GM12872 (cell line): ENCODE data around the gene MPRIP.

Experiments used
- CTCF ChIP-seq: IDR thresholded peaks from 3 replicates; pipeline ENCODE4 v1.5.1; 2011; ENCODE audit warnings: low read depth, mild to moderate bottlenecking, low read length, moderate library complexity; ENCODE audit not compliant: insufficient read depth

MPRIP gene

GRCh38 chr17:17196776-17197175 is 154.5 kb downstream of the MPRIP start:
- no peak for TF ChIP-seq CTCF

GRCh38 chr17:17198281-17198680 is 156.0 kb downstream of the MPRIP start:
- no peak for TF ChIP-seq CTCF

GRCh38 chr17:17200311-17200710 is 158.1 kb downstream of the MPRIP start:
- no peak for TF ChIP-seq CTCF

- no peak for TF ChIP-seq CTCF
These were observed 158.6 kb downstream of the MPRIP start for GRCh38 chr17:17200831-17201230.

GRCh38 chr17:17201271-17201670 is 159.0 kb downstream of the MPRIP start:
- TF ChIP-seq CTCF, result no peak

GRCh38 chr17:17201907-17202306 is 159.7 kb downstream of the MPRIP start:
- no peak for TF ChIP-seq CTCF

- TF ChIP-seq CTCF, result no peak
These were observed 161.0 kb downstream of the MPRIP start for GRCh38 chr17:17203173-17203730.

- no peak for TF ChIP-seq CTCF
These were observed 161.9 kb downstream of the MPRIP start for GRCh38 chr17:17204041-17204591.
